ENCODE results near the gene SLC39A7. TPM values are rescaled to one million over a fixed set of nuclear protein-coding genes. Genes with fewer than 3 reads are reported as not detected.

The SLC39A7 gene
- total RNA-seq, 1 experiment from 2014 or later: 110 TPM

GRCh38 chr6:33202799-33203198, 2.1 kb downstream of the SLC39A7 start:
- Histone ChIP-seq H3K79me2 (ENCODE audit: low read depth) (peaks cover 53% of the 10 kb centered on the region), H3K4me3 (no peak overlapping the region), H3K9me3 (ENCODE audit: insufficient read depth, low read depth) (no peaks in the 10 kb centered on the region), H3K4me1 (replicated peaks; ENCODE audit: insufficient read depth) (peaks cover 45% of the 10 kb centered on the region), H3K27ac (no peak overlapping the region), H3K36me3 (ENCODE audit: low read depth) (peaks cover 21% of the 10 kb centered on the region), H3K27me3 (ENCODE audit: insufficient read depth, low read depth) (no peaks in the 10 kb centered on the region), H2AFZ (no peak overlapping the region), H4K20me1 (ENCODE audit: insufficient read depth) (peaks cover 10% of the 10 kb centered on the region), H3F3A (ENCODE audit: insufficient read depth, low read depth) (peaks cover 37% of the 10 kb centered on the region; the same call in 1 of the 2 replicates), H3K9me2 (ENCODE audit: insufficient read depth) (no peaks in the 10 kb centered on the region), H3K4me2 (peak overlapping the region; percentile 93; the same call in 1 of the 2 replicates)
- ChIA-PET POLR2A (ENCODE audit: unreplicated experiment) (no interaction called here), CTCF (interaction anchor here (0.6 kb wide), 1 partner anchor 236 kb away, joined by 3 read pairs; no protein-coding TSS in a partner anchor)
- DNase-seq: no peak
- BruUV-seq (replicated peaks): no TSS peak
- TF ChIP-seq EZH2 (IDR thresholded peaks at IDR 0.05; ENCODE audit: low read depth): no peak
- TF ChIP-seq, protein P1, sequence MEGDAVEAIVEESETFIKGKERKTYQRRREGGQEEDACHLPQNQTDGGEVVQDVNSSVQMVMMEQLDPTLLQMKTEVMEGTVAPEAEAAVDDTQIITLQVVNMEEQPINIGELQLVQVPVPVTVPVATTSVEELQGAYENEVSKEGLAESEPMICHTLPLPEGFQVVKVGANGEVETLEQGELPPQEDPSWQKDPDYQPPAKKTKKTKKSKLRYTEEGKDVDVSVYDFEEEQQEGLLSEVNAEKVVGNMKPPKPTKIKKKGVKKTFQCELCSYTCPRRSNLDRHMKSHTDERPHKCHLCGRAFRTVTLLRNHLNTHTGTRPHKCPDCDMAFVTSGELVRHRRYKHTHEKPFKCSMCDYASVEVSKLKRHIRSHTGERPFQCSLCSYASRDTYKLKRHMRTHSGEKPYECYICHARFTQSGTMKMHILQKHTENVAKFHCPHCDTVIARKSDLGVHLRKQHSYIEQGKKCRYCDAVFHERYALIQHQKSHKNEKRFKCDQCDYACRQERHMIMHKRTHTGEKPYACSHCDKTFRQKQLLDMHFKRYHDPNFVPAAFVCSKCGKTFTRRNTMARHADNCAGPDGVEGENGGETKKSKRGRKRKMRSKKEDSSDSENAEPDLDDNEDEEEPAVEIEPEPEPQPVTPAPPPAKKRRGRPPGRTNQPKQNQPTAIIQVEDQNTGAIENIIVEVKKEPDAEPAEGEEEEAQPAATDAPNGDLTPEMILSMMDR (conservative IDR thresholded peaks at IDR 0.05): no peak
- intact Hi-C loops (cut with micrococcal nuclease; ENCODE audit: unreplicated experiment): loop anchor here (5.0 to 10.0 kb wide), 3 partner anchors 72 to 575 kb away; partner anchors contain the start of genes B3GALT4, CUTA, PHF1 and RPS18

DNA sequence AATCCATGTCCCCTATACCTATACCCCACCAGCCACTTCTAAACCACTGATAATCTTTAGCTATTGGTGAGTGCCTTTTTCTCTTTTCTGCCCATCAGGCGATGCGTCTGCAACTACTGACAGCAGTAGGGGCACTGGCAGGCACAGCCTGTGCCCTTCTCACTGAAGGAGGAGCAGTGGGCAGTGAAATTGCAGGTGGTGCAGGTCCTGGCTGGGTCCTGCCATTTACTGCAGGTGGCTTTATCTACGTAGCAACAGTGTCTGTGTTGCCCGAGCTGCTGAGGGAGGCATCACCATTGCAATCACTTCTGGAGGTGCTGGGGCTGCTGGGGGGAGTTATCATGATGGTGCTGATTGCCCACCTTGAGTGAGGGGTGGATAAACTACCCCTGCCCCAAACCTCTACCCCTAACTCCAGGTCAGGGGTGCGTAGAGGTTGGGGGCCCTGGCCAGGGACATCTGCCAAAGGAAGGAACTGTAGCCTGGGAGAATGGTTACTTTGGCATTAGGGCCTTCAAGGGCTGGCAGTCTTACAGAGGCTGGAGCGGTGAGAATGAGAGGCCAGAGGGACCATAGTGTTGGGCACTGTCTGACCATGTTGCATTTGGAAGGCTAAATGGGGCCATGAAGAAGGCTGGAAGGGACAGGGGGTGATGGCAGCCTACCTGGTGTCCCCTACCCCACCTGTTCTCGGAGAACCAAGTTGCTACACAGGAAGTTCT, 2.9 kb downstream of the SLC39A7 start:
- H3K4me3 ChIP-seq: no peak overlapping the region
- intact Hi-C loops (cut with micrococcal nuclease; ENCODE audit: unreplicated experiment): loop anchor here (5.0 to 10.0 kb wide), 3 partner anchors 71 to 574 kb away; partner anchors contain the start of genes B3GALT4, CUTA, PHF1 and RPS18
- H3K9me2 ChIP-seq (ENCODE audit: insufficient read depth): no peaks in the 10 kb centered on the region
- H3F3A ChIP-seq (ENCODE audit: insufficient read depth, low read depth): peaks cover 38% of the 10 kb centered on the region; the same call in 1 of the 2 replicates
- ChIA-PET POLR2A (ENCODE audit: unreplicated experiment) (no interaction called here), CTCF (interaction anchor here (0.6 kb wide), 1 partner anchor 237 kb away, joined by 3 read pairs; no protein-coding TSS in a partner anchor)
- peaks cover 45% of the 10 kb centered on the region for H3K79me2 ChIP-seq (ENCODE audit: low read depth)
- TF ChIP-seq EZH2 (IDR thresholded peaks at IDR 0.05; ENCODE audit: low read depth): no peak
- TF ChIP-seq, protein P1 (conservative IDR thresholded peaks at IDR 0.05): no peak
- H2AFZ ChIP-seq: no peak overlapping the region
- DNase-seq: no peak
- no peaks in the 10 kb centered on the region for H3K9me3 ChIP-seq (ENCODE audit: insufficient read depth, low read depth)
- peaks cover 6% of the 10 kb centered on the region for H4K20me1 ChIP-seq (ENCODE audit: insufficient read depth)
- H3K27ac ChIP-seq: no peak overlapping the region
- no peaks in the 10 kb centered on the region for H3K27me3 ChIP-seq (ENCODE audit: insufficient read depth, low read depth)
- peaks cover 45% of the 10 kb centered on the region for H3K4me1 ChIP-seq (replicated peaks; ENCODE audit: insufficient read depth)
- H3K36me3 ChIP-seq (ENCODE audit: low read depth): peaks cover 21% of the 10 kb centered on the region
- H3K4me2 ChIP-seq: peak overlapping the region; percentile 88
- no TSS peak for BruUV-seq (replicated peaks)

- Histone ChIP-seq H3K4me1 (replicated peaks; ENCODE audit: insufficient read depth) (peaks cover 42% of the 10 kb centered on the region), H3K4me2 (peak overlapping the region; percentile 88), H3K79me2 (ENCODE audit: low read depth) (peaks cover 40% of the 10 kb centered on the region), H3K27me3 (ENCODE audit: insufficient read depth, low read depth) (no peaks in the 10 kb centered on the region), H4K20me1 (ENCODE audit: insufficient read depth) (peaks cover 6% of the 10 kb centered on the region; the same call in 1 of the 2 replicates), H3K27ac (no peak overlapping the region), H3K9me3 (ENCODE audit: insufficient read depth, low read depth) (no peaks in the 10 kb centered on the region), H3K9me2 (ENCODE audit: insufficient read depth) (no peaks in the 10 kb centered on the region), H3F3A (ENCODE audit: insufficient read depth, low read depth) (peaks cover 38% of the 10 kb centered on the region; the same call in 1 of the 2 replicates), H3K4me3 (peak overlapping the region; percentile 80; the same call in 1 of the 2 replicates), H2AFZ (no peak overlapping the region), H3K36me3 (ENCODE audit: low read depth) (peaks cover 21% of the 10 kb centered on the region)
- ChIA-PET CTCF (no interaction called here), POLR2A (ENCODE audit: unreplicated experiment) (no interaction called here)
- BruUV-seq (replicated peaks): no TSS peak
- intact Hi-C loops (cut with micrococcal nuclease; ENCODE audit: unreplicated experiment): loop anchor here (5.0 to 10.0 kb wide), 3 partner anchors 71 to 573 kb away; partner anchors contain the start of genes B3GALT4, CUTA, PHF1 and RPS18
- TF ChIP-seq, protein P1 (conservative IDR thresholded peaks at IDR 0.05): no peak
- TF ChIP-seq EZH2 (IDR thresholded peaks at IDR 0.05; ENCODE audit: low read depth): no peak
- DNase-seq: no peak
These were observed 3.4 kb downstream of the SLC39A7 start for GRCh38 chr6:33204165-33204414.

All from PC-9 (cell line).